Thymus (tissue), 11 donors: ENCODE measurements around the gene AUTS2. TPM values are rescaled to one million over a fixed set of nuclear protein-coding genes. Genes with fewer than 3 reads are reported as not detected.

ENCODE experiments used
- DNase-seq, 9 donors: peaks; one replicate each; pipeline ENCODE4 v3.0.0-alpha.2; 2013; ENCODE audit warnings: low spot score in 9 of 9, low read depth in 6 of 9, missing footprints in 1 of 9
- H3K27ac ChIP-seq, 2 donors: one replicate each; pipeline ENCODE4 v1.5.1; 2013; ENCODE audit warnings: control low read depth in 1 of 2, low read depth in 1 of 2, low read length in 1 of 2, mild to moderate bottlenecking in 1 of 2, moderate library complexity in 1 of 2
- H3K27me3 ChIP-seq, 2 donors: one replicate each; pipeline ENCODE4 v1.5.1; 2013; ENCODE audit warnings: low read length in 1 of 2; ENCODE audit not compliant: control insufficient read depth in 2 of 2, insufficient read depth in 1 of 2
- H3K36me3 ChIP-seq, 2 donors: one replicate each; pipeline ENCODE4 v1.5.1; 2013; ENCODE audit warnings: low read length in 1 of 2, mild to moderate bottlenecking in 1 of 2, moderate library complexity in 1 of 2; ENCODE audit not compliant: control insufficient read depth in 2 of 2, insufficient read depth in 2 of 2
- H3K4me1 ChIP-seq, 2 donors: one replicate each; pipeline ENCODE4 v1.5.1; 2013; ENCODE audit warnings: low read length in 2 of 2; ENCODE audit not compliant: control insufficient read depth in 2 of 2, insufficient read depth in 2 of 2
- H3K4me3 ChIP-seq, 2 donors: one replicate each; pipeline ENCODE4 v1.5.1; 2013; ENCODE audit warnings: low read length in 2 of 2, control low read depth in 1 of 2, mild to moderate bottlenecking in 1 of 2
- H3K9me3 ChIP-seq, 2 donors: one replicate each; pipeline ENCODE4 v1.5.1; 2013; ENCODE audit warnings: low read length in 1 of 2, mild to moderate bottlenecking in 1 of 2; ENCODE audit not compliant: control insufficient read depth in 2 of 2, insufficient read depth in 1 of 2
- WGBS: extraction: QIAGEN DNeasy Blood & Tissue Kit; methylation state at CpG from one replicate; pipeline ENCODE4 v1.1.7; 2013; 5-methylcytosine and 5-hydroxymethylcytosine counted together
- polyA plus RNA-seq: library from polyadenylated mRNA; stranded (reverse); fragments of 200-250 nt; gene quantifications from one replicate; pipeline ENCODE4 v1.2.3, GENCODE V29; 2013
- total RNA-seq: library from RNA; stranded (reverse); fragments of 120-200 nt; gene quantifications from one replicate; pipeline ENCODE4 v1.2.4, GENCODE V29; 2013
- donor health status: healthy.

The AUTS2 gene
- total and polyA plus RNA-seq, 2 donors, result 9.2 to 17.1 TPM

DNA sequence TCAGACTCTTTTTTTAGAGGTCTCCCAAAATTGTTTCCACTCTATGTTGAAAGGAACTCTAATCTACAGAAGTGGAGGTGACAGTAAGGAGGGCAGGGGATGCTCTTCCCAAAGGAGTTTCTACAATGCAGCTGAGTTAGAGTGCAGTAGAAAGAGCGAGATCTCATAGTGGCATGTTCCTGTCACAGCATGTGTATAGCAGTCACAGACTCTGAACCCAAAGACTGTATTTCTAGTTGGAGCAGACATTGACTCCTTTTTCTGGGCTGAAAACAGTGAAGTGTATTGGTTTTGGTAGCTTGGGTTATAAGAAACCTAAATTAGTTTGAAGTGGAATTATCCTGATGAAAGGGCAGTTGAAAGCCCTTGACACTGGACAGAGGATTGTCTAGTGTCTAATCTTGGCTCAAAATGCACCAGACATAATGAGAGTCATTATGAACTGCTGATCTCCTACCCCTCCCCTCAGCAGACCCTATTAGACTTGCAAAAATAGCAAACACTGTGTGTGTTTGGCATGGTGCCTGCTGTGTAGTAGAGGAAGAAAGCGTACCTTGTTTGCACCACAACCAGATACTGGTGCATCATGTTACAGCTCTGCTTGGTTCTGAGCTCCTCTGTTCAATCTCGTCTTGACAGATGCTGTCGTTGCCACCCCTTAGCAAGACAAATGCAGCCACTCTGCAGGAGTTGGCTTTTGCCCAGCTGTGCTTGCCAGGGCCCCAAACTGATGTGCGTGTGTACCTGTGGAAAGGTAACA is 336.0 kb downstream of the AUTS2 start:
- 62% methylated on average over 5 of the region's 5 CpGs for WGBS
- Histone ChIP-seq H3K4me1 (peaks cover 31 to 58% of the 10 kb centered on the region in 2 donors), H3K9me3 (no peaks in the 10 kb centered on the region), H3K4me3 (no peak overlapping the region), H3K27ac (peak overlapping the region in 1 of 2 donors; percentile 81), H3K36me3 (no peaks in the 10 kb centered on the region), H3K27me3 (no peaks in the 10 kb centered on the region)
- peak in 2 of 9 donors; percentile 40 to 62 for DNase-seq

DNA sequence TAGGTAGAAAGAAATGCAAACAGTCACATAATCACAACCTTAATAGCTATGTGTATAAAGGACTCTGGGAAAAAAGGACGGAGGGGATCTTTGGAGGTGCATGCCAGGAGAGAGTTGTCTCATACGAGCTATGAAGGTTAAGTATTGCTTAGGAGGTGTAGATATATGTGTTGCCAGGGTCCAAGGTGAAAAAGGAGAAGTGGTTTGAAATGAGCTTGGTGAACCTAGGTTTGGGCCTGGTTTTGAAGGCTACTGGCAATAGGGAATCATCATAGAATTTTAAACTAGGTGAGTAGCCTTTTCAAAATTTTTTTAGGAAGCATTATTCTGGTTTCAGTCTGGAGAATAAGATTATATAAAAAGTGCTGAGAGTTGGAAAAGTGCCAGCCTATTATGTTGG is 336.8 kb downstream of the AUTS2 start:
- Histone ChIP-seq H3K4me3 (no peak overlapping the region), H3K27me3 (no peaks in the 10 kb centered on the region), H3K27ac (peak overlapping the region in 1 of 2 donors; percentile 81), H3K36me3 (no peaks in the 10 kb centered on the region), H3K9me3 (no peaks in the 10 kb centered on the region), H3K4me1 (peaks cover 25 to 56% of the 10 kb centered on the region in 2 donors)
- WGBS, result 96% methylated on average over 2 of the region's 2 CpGs
- no peak for DNase-seq

DNA sequence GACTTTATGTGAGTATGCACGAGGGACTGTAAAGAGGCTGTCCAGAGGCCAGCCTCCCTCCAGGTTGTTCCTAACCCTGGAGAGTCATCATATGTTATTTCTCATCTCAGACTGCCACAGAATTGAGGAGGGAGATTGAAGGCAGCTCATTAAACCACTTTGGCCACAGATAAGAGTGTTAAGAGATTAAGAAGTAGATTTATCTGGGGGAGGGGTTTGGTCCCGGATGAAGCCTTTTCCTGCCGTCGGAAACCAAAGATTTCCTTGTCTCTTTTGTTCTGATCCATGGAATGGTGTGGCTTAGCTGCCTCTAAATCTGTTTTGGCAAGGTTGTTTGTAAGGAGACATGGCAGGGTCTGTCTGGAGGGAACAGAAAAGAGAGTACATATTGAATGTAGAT is 338.8 kb downstream of the AUTS2 start:
- WGBS, result 94% methylated on average over 4 of the region's 4 CpGs
- Histone ChIP-seq H3K27me3 (no peaks in the 10 kb centered on the region), H3K4me1 (peaks cover 17 to 51% of the 10 kb centered on the region in 2 donors), H3K36me3 (no peaks in the 10 kb centered on the region), H3K27ac (no peak overlapping the region), H3K4me3 (no peak overlapping the region), H3K9me3 (no peaks in the 10 kb centered on the region)
- DNase-seq, result no peak

DNA sequence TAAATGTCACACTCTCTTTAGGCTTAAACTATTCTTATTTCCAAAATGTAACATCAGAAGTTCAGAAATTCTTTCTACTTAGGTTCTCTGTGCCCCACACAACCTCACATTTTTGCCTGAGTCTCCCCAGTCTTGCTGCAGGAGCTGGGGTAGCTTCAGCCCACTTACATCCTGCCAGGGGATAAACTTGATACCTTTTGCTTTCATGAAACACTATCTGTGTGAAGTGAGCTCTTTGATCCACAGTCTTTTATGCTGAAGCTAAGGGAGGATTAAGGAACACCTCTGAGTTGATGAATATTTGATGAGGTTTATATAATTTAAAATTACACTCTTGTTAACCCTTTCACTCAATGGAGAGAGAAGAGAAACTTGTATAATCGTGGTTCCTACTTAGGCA is 341.0 kb downstream of the AUTS2 start:
- Histone ChIP-seq H3K9me3 (no peaks in the 10 kb centered on the region), H3K36me3 (no peaks in the 10 kb centered on the region), H3K4me1 (peaks cover 10 to 42% of the 10 kb centered on the region in 2 donors), H3K27me3 (no peaks in the 10 kb centered on the region), H3K27ac (peak overlapping the region in 1 of 2 donors; percentile 19), H3K4me3 (no peak overlapping the region)
- peak in 2 of 9 donors; percentile 35 to 63 for DNase-seq
- WGBS, result 77% methylated on average over 1 of the region's 1 CpG

DNA sequence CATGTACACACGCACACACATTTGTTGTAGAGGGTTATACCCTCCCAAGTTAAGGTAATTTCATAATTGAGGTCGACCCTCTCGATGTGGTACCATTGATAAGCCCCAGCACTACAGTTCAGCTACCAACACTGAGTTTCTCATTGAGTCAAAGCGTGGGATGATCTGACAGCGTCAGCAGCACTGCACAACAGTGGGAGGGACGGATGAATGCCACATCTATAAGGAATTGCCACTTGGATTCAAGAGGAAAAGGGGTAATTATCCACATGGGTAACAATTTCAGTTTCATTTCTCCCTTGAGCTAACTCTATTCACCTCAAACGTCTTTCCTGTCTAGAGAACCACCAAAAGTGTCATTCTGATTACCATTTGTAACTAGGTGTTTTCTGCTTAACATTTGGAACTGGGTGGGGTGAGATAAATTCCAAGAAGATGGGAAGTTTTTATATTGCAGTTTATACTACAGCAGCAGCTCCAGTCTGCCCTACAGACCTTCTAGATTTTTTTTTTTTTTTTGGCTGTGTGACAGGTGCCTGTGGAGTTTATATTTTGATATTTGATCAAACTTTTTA is 342.9 kb downstream of the AUTS2 start:
- Histone ChIP-seq H3K27me3 (no peaks in the 10 kb centered on the region), H3K4me3 (no peak overlapping the region), H3K36me3 (no peaks in the 10 kb centered on the region), H3K4me1 (peaks cover 3 to 32% of the 10 kb centered on the region in 2 donors), H3K27ac (no peak overlapping the region), H3K9me3 (no peaks in the 10 kb centered on the region)
- DNase-seq, result no peak
- WGBS, result 84% methylated on average over 7 of the region's 7 CpGs

DNA sequence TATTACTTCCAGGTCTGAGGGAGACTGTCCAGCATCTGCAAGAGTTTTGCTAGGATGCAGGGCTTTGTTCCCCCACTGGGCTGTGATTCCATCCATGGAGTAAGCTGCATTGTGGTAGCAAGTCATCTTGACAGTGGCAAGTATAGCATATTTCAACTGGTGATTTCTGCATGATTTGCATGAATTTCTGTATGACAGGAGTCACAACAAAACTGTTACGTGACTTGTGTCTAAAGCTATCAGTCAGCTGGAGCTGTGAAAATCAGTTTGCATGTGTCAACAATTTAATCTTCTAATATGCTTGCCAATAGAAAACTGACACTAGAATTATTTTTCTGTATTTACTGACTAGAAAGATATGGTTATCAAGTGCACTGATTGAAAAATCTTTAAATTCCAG is 344.3 kb downstream of the AUTS2 start:
- WGBS, result 95% methylated on average over 1 of the region's 1 CpG
- no peak for DNase-seq
- Histone ChIP-seq H3K9me3 (no peaks in the 10 kb centered on the region), H3K27ac (no peak overlapping the region), H3K36me3 (no peaks in the 10 kb centered on the region), H3K4me3 (no peak overlapping the region), H3K4me1 (peaks cover 1 to 24% of the 10 kb centered on the region in 2 donors), H3K27me3 (no peaks in the 10 kb centered on the region)

DNA sequence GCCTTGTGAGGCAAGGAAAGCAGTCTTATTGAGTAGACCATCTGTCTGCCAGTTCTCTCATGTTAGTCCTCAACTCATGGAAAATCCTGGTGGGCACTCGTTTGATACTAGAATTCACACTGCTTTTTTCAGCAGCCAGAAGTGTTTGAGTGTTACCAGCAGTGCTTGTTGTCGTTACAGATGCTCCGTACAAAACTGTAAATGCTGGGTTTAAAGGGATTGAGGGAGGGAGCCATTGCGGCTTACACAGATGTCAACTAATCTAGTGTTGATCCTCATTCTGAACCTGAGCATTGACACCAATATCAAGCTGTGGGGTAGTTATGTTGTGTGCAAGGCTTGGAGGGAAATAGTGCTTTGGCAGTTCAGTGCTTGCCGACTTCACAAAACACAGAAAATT is 348.6 kb downstream of the AUTS2 start:
- H3K9me3 ChIP-seq, result no peaks in the 10 kb centered on the region
- H3K27me3 ChIP-seq, result no peaks in the 10 kb centered on the region
- H3K4me1 ChIP-seq, result no peaks in the 10 kb centered on the region
- no peak overlapping the region for H3K27ac ChIP-seq
- H3K4me3 ChIP-seq, result no peak overlapping the region
- no peaks in the 10 kb centered on the region for H3K36me3 ChIP-seq
- 98% methylated on average over 5 of the region's 5 CpGs for WGBS
- no peak for DNase-seq

DNA sequence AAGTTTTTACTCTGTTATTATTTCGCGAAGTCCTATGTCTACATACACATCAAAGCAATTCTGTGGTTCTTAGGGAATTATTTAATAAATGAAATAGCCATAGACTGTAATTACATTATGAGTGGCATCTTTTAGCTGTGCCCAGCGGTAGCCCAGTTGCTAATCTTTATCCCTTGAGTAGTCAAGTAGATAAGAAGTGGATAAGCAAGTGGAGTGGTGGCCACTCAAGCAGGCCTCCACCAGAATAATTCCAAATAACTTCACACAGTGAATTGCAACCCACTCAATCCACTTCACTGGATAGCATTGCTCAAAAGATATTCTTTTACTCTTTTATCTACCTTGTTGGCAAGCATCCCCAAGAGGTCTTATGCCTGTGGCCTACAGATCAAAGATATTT is 349.7 kb downstream of the AUTS2 start:
- Histone ChIP-seq H3K36me3 (no peaks in the 10 kb centered on the region), H3K27me3 (no peaks in the 10 kb centered on the region), H3K4me1 (peaks cover 6 to 8% of the 10 kb centered on the region in 2 donors), H3K9me3 (no peaks in the 10 kb centered on the region), H3K27ac (no peak overlapping the region), H3K4me3 (no peak overlapping the region)
- no peak for DNase-seq
- WGBS, result 98% methylated on average over 3 of the region's 3 CpGs

DNA sequence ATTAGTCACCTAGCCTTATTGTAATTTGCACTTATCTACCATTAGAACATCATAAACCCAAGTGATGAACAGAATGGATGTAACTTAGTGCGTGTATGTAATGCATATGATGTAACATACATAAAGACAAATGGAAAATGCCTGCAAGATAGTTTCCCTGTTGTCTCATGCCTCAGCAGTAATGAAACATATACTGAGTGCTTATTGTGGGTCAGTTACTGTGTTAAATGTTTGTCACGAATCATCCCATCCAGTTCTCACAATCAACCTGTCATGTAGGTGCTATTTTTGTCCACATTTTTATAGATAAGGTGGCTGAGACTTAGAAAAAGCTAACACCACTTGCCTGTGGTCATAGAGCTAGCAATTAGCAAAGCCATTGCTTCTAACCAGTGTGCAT is 350.8 kb downstream of the AUTS2 start:
- no peak for DNase-seq
- H3K4me3 ChIP-seq, result no peak overlapping the region
- 95% methylated on average over 2 of the region's 2 CpGs for WGBS
- no peaks in the 10 kb centered on the region for H3K9me3 ChIP-seq
- H3K27ac ChIP-seq, result no peak overlapping the region
- no peaks in the 10 kb centered on the region for H3K36me3 ChIP-seq
- no peaks in the 10 kb centered on the region for H3K27me3 ChIP-seq
- peaks cover 15 to 17% of the 10 kb centered on the region in 2 donors for H3K4me1 ChIP-seq
